Measurements from ENCODE around the gene ZDHHC22. TPM values are rescaled to one million over a fixed set of nuclear protein-coding genes. Genes with fewer than 3 reads are reported as not detected.

Gene ZDHHC22, protein sequence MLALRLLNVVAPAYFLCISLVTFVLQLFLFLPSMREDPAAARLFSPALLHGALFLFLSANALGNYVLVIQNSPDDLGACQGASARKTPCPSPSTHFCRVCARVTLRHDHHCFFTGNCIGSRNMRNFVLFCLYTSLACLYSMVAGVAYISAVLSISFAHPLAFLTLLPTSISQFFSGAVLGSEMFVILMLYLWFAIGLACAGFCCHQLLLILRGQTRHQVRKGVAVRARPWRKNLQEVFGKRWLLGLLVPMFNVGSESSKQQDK
- not detected for total RNA-seq
- polyA plus RNA-seq = under 1 TPM in 1 of 3 donors, not detected in 2; 0.02 TPM
- long read RNA-seq, donor 1 = 0 reads
- long read RNA-seq, donor 2, partial matches to known transcripts = 0 of 1 reads
- long read RNA-seq, donor 2, other reads (novel, unspliced or antisense) = 0 of 1 reads

DNA sequence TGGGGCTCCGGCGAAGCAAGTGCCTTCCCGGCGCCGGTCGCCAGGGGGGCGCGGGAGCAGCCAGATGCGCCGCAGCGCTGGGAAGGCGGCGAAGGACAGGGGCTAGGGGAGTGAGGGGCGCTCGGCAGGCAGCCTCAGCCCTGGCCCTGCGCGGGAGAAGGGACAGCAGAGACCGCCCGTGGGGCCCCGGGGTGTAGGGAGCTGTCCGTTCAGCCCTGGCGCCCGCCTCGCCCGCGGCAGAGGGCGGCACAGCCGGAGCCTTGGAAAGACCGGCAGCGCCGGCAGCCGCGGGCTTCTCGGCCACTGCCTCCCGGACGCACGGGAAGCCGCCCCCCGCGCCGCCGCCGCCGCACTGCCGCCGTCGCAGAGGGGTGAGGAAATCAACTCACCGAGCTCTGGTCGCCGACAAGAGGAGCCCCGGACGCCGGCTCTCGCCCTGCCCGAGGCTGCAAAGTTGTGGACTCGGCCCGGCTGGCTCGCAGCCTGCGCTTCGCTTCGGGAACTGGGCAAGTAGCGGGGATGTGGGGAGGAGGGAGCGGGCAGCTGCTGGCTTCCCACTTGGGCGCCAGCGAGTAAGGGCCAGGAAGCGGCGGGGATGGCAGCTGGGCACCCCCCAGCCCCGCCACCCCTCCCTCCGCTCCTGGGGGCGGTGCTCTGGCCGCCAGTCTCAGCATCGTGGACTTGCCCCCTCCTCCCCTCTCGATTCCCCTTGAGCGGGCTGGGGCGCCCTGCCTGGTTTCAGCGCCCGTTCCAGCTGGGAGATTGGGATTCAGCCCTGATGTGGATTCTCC is at the start of gene ZDHHC22:
ZDHHC22 (minus strand) TSS at position 578 of the 791 bp plus-strand sequence. CDS start 2,053 bp downstream, outside the sequence.
- 1 to 2% (median 1%) methylated on average over 17 to 77 of the region's 77 CpGs for WGBS, 5 donors
- intact Hi-C loops (cut with DNase I; ENCODE audit: low total_unique reads) = no loop called here
- Histone ChIP-seq H3K27me3 (replicated peaks in 1 of 7) (peaks cover 3 to 100% (median 81%) of the 10 kb centered on the region in 7 donors), H3K36me3 (no peaks in the 10 kb centered on the region), H3K4me1 (peaks cover 20 to 36% (median 29%) of the 10 kb centered on the region in 6 donors), H3K9me3 (no peaks in the 10 kb centered on the region), H3K4me3 (peak within 1 kb of the TSS; percentile 13 to 65 (median 36)), H3K27ac (no peak within 1 kb of the TSS)
- TF ChIP-seq, protein P1, sequence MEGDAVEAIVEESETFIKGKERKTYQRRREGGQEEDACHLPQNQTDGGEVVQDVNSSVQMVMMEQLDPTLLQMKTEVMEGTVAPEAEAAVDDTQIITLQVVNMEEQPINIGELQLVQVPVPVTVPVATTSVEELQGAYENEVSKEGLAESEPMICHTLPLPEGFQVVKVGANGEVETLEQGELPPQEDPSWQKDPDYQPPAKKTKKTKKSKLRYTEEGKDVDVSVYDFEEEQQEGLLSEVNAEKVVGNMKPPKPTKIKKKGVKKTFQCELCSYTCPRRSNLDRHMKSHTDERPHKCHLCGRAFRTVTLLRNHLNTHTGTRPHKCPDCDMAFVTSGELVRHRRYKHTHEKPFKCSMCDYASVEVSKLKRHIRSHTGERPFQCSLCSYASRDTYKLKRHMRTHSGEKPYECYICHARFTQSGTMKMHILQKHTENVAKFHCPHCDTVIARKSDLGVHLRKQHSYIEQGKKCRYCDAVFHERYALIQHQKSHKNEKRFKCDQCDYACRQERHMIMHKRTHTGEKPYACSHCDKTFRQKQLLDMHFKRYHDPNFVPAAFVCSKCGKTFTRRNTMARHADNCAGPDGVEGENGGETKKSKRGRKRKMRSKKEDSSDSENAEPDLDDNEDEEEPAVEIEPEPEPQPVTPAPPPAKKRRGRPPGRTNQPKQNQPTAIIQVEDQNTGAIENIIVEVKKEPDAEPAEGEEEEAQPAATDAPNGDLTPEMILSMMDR (IDR thresholded peaks at IDR 0.05 in 8 of 11, conservative IDR thresholded peaks at IDR 0.05 in 3 of 11) = peak in 5 of 11 experiments; percentile 19 to 43 (median 38)
- TF ChIP-seq POLR2A (IDR thresholded peaks at IDR 0.05) = no peak
- peak; percentile 72 for DNase-seq

DNA sequence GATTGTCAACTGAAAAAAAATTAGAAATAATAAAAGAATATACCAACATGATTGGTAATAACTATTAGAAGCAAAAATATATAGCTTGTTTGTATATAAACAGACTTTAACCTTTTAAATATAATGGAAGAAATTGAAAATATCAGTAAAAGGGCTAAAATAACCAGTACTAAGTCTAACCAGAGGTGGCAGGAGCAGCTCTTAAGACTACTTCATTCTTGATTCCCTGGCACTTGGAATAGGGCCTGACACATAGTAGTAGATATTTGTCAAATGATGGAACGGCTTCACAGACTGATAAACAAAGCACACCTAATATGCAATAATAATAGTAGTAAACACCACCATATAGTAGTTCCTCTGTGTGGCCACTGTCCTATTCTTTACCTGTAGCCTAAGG is 49.4 kb upstream of the ZDHHC22 start:
- H3K36me3 ChIP-seq = no peaks in the 10 kb centered on the region
- no peak for TF ChIP-seq POLR2A (IDR thresholded peaks at IDR 0.05)
- TF ChIP-seq, protein P1 (IDR thresholded peaks at IDR 0.05 in 8 of 11, conservative IDR thresholded peaks at IDR 0.05 in 3 of 11) = no peak
- no peak for TF ChIP-seq POLR2AphosphoS5 (IDR thresholded peaks at IDR 0.05)
- peaks cover 0 to 28% (median 0%) of the 10 kb centered on the region in 7 donors for H3K27me3 ChIP-seq (replicated peaks in 1 of 7)
- no peak overlapping the region for H3K27ac ChIP-seq
- no peak for DNase-seq
- 81 to 91% (median 86%) methylated on average over 1 of the region's 1 CpG for WGBS, 5 donors
- no peak overlapping the region for H3K4me3 ChIP-seq
- no peaks in the 10 kb centered on the region for H3K4me1 ChIP-seq
- intact Hi-C loops (cut with DNase I; ENCODE audit: low total_unique reads) = no loop called here
- H3K9me3 ChIP-seq = no peaks in the 10 kb centered on the region

DNA sequence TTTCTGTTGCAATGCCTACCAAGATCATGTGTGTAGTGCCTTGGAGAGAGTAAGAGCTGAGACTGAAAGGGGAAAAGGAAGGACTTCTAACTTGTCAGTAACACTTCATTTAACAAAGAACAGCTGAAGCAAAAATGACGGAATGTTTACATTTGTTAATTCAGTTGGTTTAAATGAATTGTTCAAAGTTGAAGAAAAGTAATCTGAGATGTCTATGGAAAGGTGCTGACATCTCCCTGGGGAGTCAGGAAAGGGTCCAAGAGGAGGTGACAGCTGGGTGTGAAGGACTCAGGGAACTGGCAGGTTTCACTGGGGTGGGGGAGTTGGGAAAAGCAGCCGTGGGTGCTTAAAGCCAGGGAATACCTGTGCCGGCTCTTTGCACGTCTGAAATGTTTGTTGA is 47.9 kb upstream of the ZDHHC22 start:
- WGBS, 5 donors = 65 to 78% (median 70%) methylated on average over 4 of the region's 4 CpGs

More for the DNA sequence above, 47.9 kb upstream of the ZDHHC22 start:
- no peaks in the 10 kb centered on the region for H3K36me3 ChIP-seq
- peaks cover 0 to 30% (median 5%) of the 10 kb centered on the region in 7 donors for H3K27me3 ChIP-seq (replicated peaks in 1 of 7)
- H3K4me3 ChIP-seq = no peak overlapping the region
- H3K9me3 ChIP-seq = no peaks in the 10 kb centered on the region
- H3K4me1 ChIP-seq = no peaks in the 10 kb centered on the region
- DNase-seq = peak; percentile 20
- no peak overlapping the region for H3K27ac ChIP-seq
- intact Hi-C loops (cut with DNase I; ENCODE audit: low total_unique reads) = no loop called here
- TF ChIP-seq, protein P1 (IDR thresholded peaks at IDR 0.05 in 8 of 11, conservative IDR thresholded peaks at IDR 0.05 in 3 of 11) = no peak
- TF ChIP-seq POLR2A (IDR thresholded peaks at IDR 0.05) (no peak), POLR2AphosphoS5 (IDR thresholded peaks at IDR 0.05) (no peak)
